Astrocyte (in vitro differentiated cells and primary cell): Measurements from ENCODE around the gene CIBAR2. TPM values are rescaled to one million over a fixed set of nuclear protein-coding genes. Genes with fewer than 3 reads are reported as not detected.
A peak's percentile ranks its signal among the peaks of the same experiment; 100 is the strongest.

Experiments
- DNase-seq: peaks from one replicate; pipeline ENCODE4 v3.0.0-alpha.2; 2010; ENCODE audit warnings: low read depth
- FAIRE-seq: peaks from 2 replicates; lab custom pipeline; 2011; peaks lifted over from hg19 to GRCh38; lab: Jason Lieb, UNC
- H2AFZ ChIP-seq: 2 replicates; pipeline ENCODE4 v1.6.0; 2012; ENCODE audit warnings: low read depth, low read length, inconsistent platforms
- H3K27ac ChIP-seq: 2 replicates; pipeline ENCODE4 v1.5.1; 2011; ENCODE audit warnings: low read depth, low read length, inconsistent platforms
- H3K27me3 ChIP-seq: 2 replicates; pipeline ENCODE4 v1.6.0; 2011; ENCODE audit warnings: low read length, inconsistent platforms; ENCODE audit not compliant: insufficient read depth
- H3K36me3 ChIP-seq: 2 replicates; pipeline ENCODE4 v1.5.1; 2011; ENCODE audit warnings: low read length, inconsistent platforms; ENCODE audit not compliant: insufficient read depth
- H3K4me1 ChIP-seq: 2 replicates; pipeline ENCODE4 v1.5.1; 2011; ENCODE audit warnings: low read length, inconsistent platforms; ENCODE audit not compliant: insufficient read depth
- H3K4me2 ChIP-seq: 2 replicates; pipeline ENCODE4 v1.6.0; 2012; ENCODE audit warnings: low read length, inconsistent platforms
- H3K4me3 ChIP-seq: 2 replicates; pipeline ENCODE4 v1.5.1; 2011; ENCODE audit warnings: low read depth, mild to moderate bottlenecking, low read length, inconsistent platforms; ENCODE audit not compliant: insufficient read depth
- H3K79me2 ChIP-seq: 2 replicates; pipeline ENCODE4 v1.6.0; 2012; ENCODE audit warnings: mild to moderate bottlenecking, low read length, inconsistent platforms; ENCODE audit not compliant: insufficient read depth
- H3K9ac ChIP-seq: 2 replicates; pipeline ENCODE4 v1.6.0; 2012; ENCODE audit warnings: mild to moderate bottlenecking, low read length, inconsistent platforms
- H3K9me3 ChIP-seq: 2 replicates; pipeline ENCODE4 v1.5.1; 2012; ENCODE audit warnings: low read depth, mild to moderate bottlenecking, low read length, inconsistent platforms; ENCODE audit not compliant: insufficient read depth
- H4K20me1 ChIP-seq: 2 replicates; pipeline ENCODE4 v1.6.0; 2012; ENCODE audit warnings: low read length, inconsistent platforms; ENCODE audit not compliant: insufficient read depth
- H3K27ac Mint-ChIP-seq: one replicate; pipeline ENCODE4 v1.8.0; 2021; ENCODE audit warnings: mild to moderate bottlenecking, mixed read lengths; ENCODE audit not compliant: unreplicated experiment
- H3K27me3 Mint-ChIP-seq: one replicate; pipeline ENCODE4 v1.8.0; 2021; ENCODE audit warnings: low read depth, mixed read lengths; ENCODE audit not compliant: unreplicated experiment
- H3K36me3 Mint-ChIP-seq: one replicate; pipeline ENCODE4 v1.8.0; 2021; ENCODE audit warnings: low read depth, mixed read lengths; ENCODE audit not compliant: unreplicated experiment
- H3K4me1 Mint-ChIP-seq: one replicate; pipeline ENCODE4 v1.8.0; 2021; ENCODE audit warnings: low read depth, mixed read lengths; ENCODE audit not compliant: unreplicated experiment
- H3K4me3 Mint-ChIP-seq: one replicate; pipeline ENCODE4 v1.8.0; 2021; ENCODE audit warnings: mild to moderate bottlenecking, moderate library complexity, mixed read lengths; ENCODE audit not compliant: unreplicated experiment
- H3K9me3 Mint-ChIP-seq: one replicate; pipeline ENCODE4 v1.8.0; 2021; ENCODE audit warnings: mild to moderate bottlenecking, mixed read lengths; ENCODE audit not compliant: unreplicated experiment
- EZH2 ChIP-seq: IDR thresholded peaks from 2 replicates; pipeline ENCODE4 v1.6.1; 2012; ENCODE audit warnings: mild to moderate bottlenecking, low read length, inconsistent platforms; ENCODE audit not compliant: insufficient read depth
- total RNA-seq: library from RNA; stranded (reverse); gene quantifications from 2 replicates; pipeline ENCODE4 v1.2.1, GENCODE V29; 2021
- TF ChIP-seq, protein P1 (sequence below): IDR thresholded peaks from 2 replicates; pipeline ENCODE4 v1.5.1; 2011; ENCODE audit warnings: low read depth, mild to moderate bottlenecking, inconsistent platforms, low read length, moderate library complexity; ENCODE audit not compliant: insufficient read depth

The CIBAR2 gene
- total RNA-seq, 1 donor from 2014 or later: not detected

DNA sequence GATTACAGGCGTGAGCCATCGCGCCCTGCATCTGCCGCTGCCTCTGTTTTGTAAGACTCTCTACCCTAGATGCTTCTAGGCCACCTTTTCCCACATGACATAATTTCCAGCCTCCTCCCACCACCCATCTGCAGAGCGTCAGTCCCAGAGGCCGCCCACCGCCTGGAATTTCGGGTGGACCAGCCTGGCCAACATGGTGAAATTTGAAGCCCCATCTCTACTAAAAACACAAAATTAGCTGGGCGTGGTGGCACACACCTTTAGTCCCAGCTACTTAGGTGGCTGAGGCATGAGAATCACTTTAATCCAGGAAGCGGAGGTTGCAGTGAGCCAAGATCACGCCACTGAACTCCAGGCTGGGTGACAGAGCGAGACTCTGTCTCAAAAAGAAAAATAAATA lies 5.1 kb upstream of the CIBAR2 start:
- H2AFZ ChIP-seq: no peak overlapping the region
- Mint-ChIP-seq H3K9me3 (no peaks in the 10 kb centered on the region), H3K36me3 (peaks cover 2% of the 10 kb centered on the region), H3K27me3 (peaks cover 22% of the 10 kb centered on the region), H3K4me1 (peaks cover 5% of the 10 kb centered on the region), H3K4me3 (no peak overlapping the region), H3K27ac (no peak overlapping the region)
- H3K4me1 ChIP-seq: no peaks in the 10 kb centered on the region
- H3K36me3 ChIP-seq: no peaks in the 10 kb centered on the region
- DNase-seq (no peak), FAIRE-seq (no peak)
- TF ChIP-seq, protein P1, sequence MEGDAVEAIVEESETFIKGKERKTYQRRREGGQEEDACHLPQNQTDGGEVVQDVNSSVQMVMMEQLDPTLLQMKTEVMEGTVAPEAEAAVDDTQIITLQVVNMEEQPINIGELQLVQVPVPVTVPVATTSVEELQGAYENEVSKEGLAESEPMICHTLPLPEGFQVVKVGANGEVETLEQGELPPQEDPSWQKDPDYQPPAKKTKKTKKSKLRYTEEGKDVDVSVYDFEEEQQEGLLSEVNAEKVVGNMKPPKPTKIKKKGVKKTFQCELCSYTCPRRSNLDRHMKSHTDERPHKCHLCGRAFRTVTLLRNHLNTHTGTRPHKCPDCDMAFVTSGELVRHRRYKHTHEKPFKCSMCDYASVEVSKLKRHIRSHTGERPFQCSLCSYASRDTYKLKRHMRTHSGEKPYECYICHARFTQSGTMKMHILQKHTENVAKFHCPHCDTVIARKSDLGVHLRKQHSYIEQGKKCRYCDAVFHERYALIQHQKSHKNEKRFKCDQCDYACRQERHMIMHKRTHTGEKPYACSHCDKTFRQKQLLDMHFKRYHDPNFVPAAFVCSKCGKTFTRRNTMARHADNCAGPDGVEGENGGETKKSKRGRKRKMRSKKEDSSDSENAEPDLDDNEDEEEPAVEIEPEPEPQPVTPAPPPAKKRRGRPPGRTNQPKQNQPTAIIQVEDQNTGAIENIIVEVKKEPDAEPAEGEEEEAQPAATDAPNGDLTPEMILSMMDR: no peak
- TF ChIP-seq EZH2: no peak
- H4K20me1 ChIP-seq: no peaks in the 10 kb centered on the region
- H3K4me2 ChIP-seq: no peak overlapping the region
- no peak overlapping the region for H3K9ac ChIP-seq
- no peak overlapping the region for H3K27ac ChIP-seq
- H3K79me2 ChIP-seq: no peaks in the 10 kb centered on the region
- H3K27me3 ChIP-seq: no peaks in the 10 kb centered on the region
- H3K9me3 ChIP-seq: no peaks in the 10 kb centered on the region
- no peak overlapping the region for H3K4me3 ChIP-seq

DNA sequence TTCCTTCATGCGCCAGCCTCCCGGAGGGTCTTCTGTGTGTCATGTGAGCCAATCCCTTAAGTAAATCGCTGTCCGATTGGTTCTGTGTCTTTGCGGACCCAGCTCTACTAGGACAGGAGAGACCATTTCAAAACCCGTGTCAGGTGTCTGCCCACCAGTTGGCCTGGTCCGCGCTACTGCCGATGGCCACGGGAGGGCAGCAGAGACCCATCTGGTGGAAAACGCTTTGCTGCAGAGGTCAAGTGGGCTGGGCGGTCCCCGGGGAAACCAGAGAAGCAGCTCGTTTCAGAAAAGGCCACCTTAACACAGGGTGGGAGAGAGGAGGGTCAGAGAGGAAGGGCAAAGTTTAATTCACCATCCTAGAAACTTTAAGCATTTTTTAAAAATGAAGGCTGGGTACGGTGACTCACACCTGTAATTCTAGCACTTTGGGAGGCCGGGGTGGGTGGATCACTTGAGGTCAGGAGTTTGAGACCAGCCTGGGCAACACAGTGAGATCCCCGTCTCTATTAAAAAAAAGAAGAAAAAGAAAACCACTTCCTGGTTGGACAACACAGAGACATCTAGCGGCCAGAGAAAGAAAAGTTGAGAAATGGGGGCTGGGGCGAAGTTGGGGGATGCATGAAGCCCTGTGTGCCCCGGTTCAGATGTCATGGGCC lies 2.8 kb upstream of the CIBAR2 start:
- no peaks in the 10 kb centered on the region for H3K79me2 ChIP-seq
- FAIRE-seq: no peak

More for the DNA sequence above, 2.8 kb upstream of the CIBAR2 start:
- Mint-ChIP-seq H3K4me3 (no peak overlapping the region), H3K9me3 (no peaks in the 10 kb centered on the region), H3K27me3 (peaks cover 32% of the 10 kb centered on the region), H3K4me1 (peaks cover 5% of the 10 kb centered on the region), H3K36me3 (peaks cover 2% of the 10 kb centered on the region), H3K27ac (peak overlapping the region; percentile 55)
- no peaks in the 10 kb centered on the region for H3K36me3 ChIP-seq
- no peak for DNase-seq
- no peak overlapping the region for H2AFZ ChIP-seq
- no peak overlapping the region for H3K4me3 ChIP-seq
- no peak overlapping the region for H3K27ac ChIP-seq
- H3K9me3 ChIP-seq: no peaks in the 10 kb centered on the region
- TF ChIP-seq, protein P1: peak; percentile 95
- TF ChIP-seq EZH2: no peak
- H3K9ac ChIP-seq: peak overlapping the region; percentile 40
- H3K27me3 ChIP-seq: no peaks in the 10 kb centered on the region
- no peaks in the 10 kb centered on the region for H3K4me1 ChIP-seq
- peak overlapping the region; percentile 62 for H3K4me2 ChIP-seq
- no peaks in the 10 kb centered on the region for H4K20me1 ChIP-seq
